ENCODE data around the gene MYH7.

The MYH7 gene

GRCh38 chr14:23447361-23448350 lies 12.2 kb upstream of the MYH7 start:
- DNase-seq, result no peak

- no peak for DNase-seq
Observed at GRCh38 chr14:23446291-23446851, 10.9 kb upstream of the MYH7 start.

GRCh38 chr14:23445773-23446172 lies 10.3 kb upstream of the MYH7 start:
- DNase-seq, result no peak

- DNase-seq, result no peak
Observed at GRCh38 chr14:23444314-23444713, 8.9 kb upstream of the MYH7 start.

- DNase-seq, result no peak
Observed at GRCh38 chr14:23443881-23444280, 8.4 kb upstream of the MYH7 start.

- no peak for DNase-seq
Observed at GRCh38 chr14:23443411-23443812, 8.0 kb upstream of the MYH7 start.

GRCh38 chr14:23442721-23443356 lies 7.4 kb upstream of the MYH7 start:
- DNase-seq, result no peak

- DNase-seq, result no peak
Observed at GRCh38 chr14:23441076-23441475, 5.6 kb upstream of the MYH7 start.

GRCh38 chr14:23439107-23439835 lies 3.8 kb upstream of the MYH7 start:
- no peak for DNase-seq

GRCh38 chr14:23438101-23438971 lies 2.9 kb upstream of the MYH7 start:
- no peak for DNase-seq

GRCh38 chr14:23437133-23438100 lies 2.0 kb upstream of the MYH7 start:
- no peak for DNase-seq

GRCh38 chr14:23436327-23437132 lies 1.1 kb upstream of the MYH7 start:
- no peak for DNase-seq

- DNase-seq, result no peak
Observed at GRCh38 chr14:23434488-23435222, 805 bp downstream of the MYH7 start.

- DNase-seq, result no peak
Observed at GRCh38 chr14:23433457-23433856, 2.0 kb downstream of the MYH7 start.

GRCh38 chr14:23432946-23433345 lies 2.5 kb downstream of the MYH7 start:
- no peak for DNase-seq

- no peak for DNase-seq
Observed at GRCh38 chr14:23432102-23432925, 3.1 kb downstream of the MYH7 start.

- no peak for DNase-seq
Observed at GRCh38 chr14:23431486-23431885, 4.0 kb downstream of the MYH7 start.

- DNase-seq, result no peak
Observed at GRCh38 chr14:23430723-23431085, 4.8 kb downstream of the MYH7 start.

Measured in NCI-H1436 (cell line).